SJCRH30 (cell line): Measurements from ENCODE around the gene MAN2C1. TPM values are rescaled to one million over a fixed set of nuclear protein-coding genes. Genes with fewer than 3 reads are reported as not detected.

Experiments used
- DNase-seq, 2 experiments: peaks; one replicate each; pipeline ENCODE4 v3.0.0-alpha.2; 2015 to 2020
- H3K27ac ChIP-seq: fragments of 250-450 bp; sonication (Bioruptor Pico); 2 replicates; pipeline ENCODE4 v1.5.1; 2020; ENCODE audit warnings: mild to moderate bottlenecking, moderate library complexity
- H3K27me3 ChIP-seq: fragments of 250-450 bp; sonication (Bioruptor Pico); 2 replicates; pipeline ENCODE4 v1.5.1; 2020; ENCODE audit warnings: mild to moderate bottlenecking, moderate library complexity
- H3K36me3 ChIP-seq: fragments of 250-450 bp; sonication (Bioruptor Pico); 2 replicates; pipeline ENCODE4 v1.5.1; 2020; ENCODE audit warnings: mild to moderate bottlenecking, moderate library complexity
- H3K4me1 ChIP-seq: fragments of 250-450 bp; sonication (Bioruptor Pico); 2 replicates; pipeline ENCODE4 v1.5.1; 2020; ENCODE audit warnings: mild to moderate bottlenecking, moderate library complexity
- H3K4me3 ChIP-seq: fragments of 250-450 bp; sonication (Bioruptor Pico); 2 replicates; pipeline ENCODE4 v1.5.1; 2020; ENCODE audit warnings: mild to moderate bottlenecking, moderate library complexity
- H3K9me3 ChIP-seq: fragments of 250-450 bp; sonication (Bioruptor Pico); replicated peaks from 2 replicates; pipeline ENCODE4 v1.5.1; 2020; ENCODE audit warnings: mild to moderate bottlenecking, moderate library complexity
- total RNA-seq: library from RNA; depleted of rRNA; stranded (reverse); fragments of >200 nt; shearing (Covaris generic); gene quantifications from 2 replicates; pipeline ENCODE4 v1.2.3, GENCODE V29; 2014

The MAN2C1 gene
- total RNA-seq, 1 experiment from 2014 or later = 50.3 TPM

GRCh38 chr15:75367006-75367405, 1.4 kb downstream of the MAN2C1 start:
- Histone ChIP-seq H3K4me3 (no peak overlapping the region), H3K27ac (no peak overlapping the region), H3K9me3 (no peaks in the 10 kb centered on the region), H3K36me3 (peaks cover 20% of the 10 kb centered on the region), H3K4me1 (no peaks in the 10 kb centered on the region), H3K27me3 (no peaks in the 10 kb centered on the region)
- DNase-seq = no peak

GRCh38 chr15:75366163-75366562, 2.2 kb downstream of the MAN2C1 start:
- no peaks in the 10 kb centered on the region for H3K4me1 ChIP-seq
- H3K36me3 ChIP-seq = peaks cover 13% of the 10 kb centered on the region
- H3K9me3 ChIP-seq = no peaks in the 10 kb centered on the region
- no peak overlapping the region for H3K27ac ChIP-seq
- no peak for DNase-seq
- no peak overlapping the region for H3K4me3 ChIP-seq
- no peaks in the 10 kb centered on the region for H3K27me3 ChIP-seq

- DNase-seq = no peak
- H3K27ac ChIP-seq = no peak overlapping the region
- H3K4me1 ChIP-seq = no peaks in the 10 kb centered on the region
- H3K9me3 ChIP-seq = no peaks in the 10 kb centered on the region
- peaks cover 3% of the 10 kb centered on the region; the same call in 1 of the 2 replicates for H3K36me3 ChIP-seq
- no peaks in the 10 kb centered on the region for H3K27me3 ChIP-seq
- H3K4me3 ChIP-seq = no peak overlapping the region
These were observed 3.5 kb downstream of the MAN2C1 start for GRCh38 chr15:75364881-75365280.

- Histone ChIP-seq H3K27me3 (no peaks in the 10 kb centered on the region), H3K4me1 (no peaks in the 10 kb centered on the region), H3K4me3 (no peak overlapping the region), H3K36me3 (peaks cover 3% of the 10 kb centered on the region; the same call in 1 of the 2 replicates), H3K27ac (no peak overlapping the region), H3K9me3 (no peaks in the 10 kb centered on the region)
- no peak for DNase-seq
These were observed 4.6 kb downstream of the MAN2C1 start for GRCh38 chr15:75363786-75364185.

GRCh38 chr15:75362642-75363249, 5.7 kb downstream of the MAN2C1 start:
- DNase-seq = no peak

GRCh38 chr15:75361989-75362641, 6.3 kb downstream of the MAN2C1 start:
- Histone ChIP-seq H3K4me3 (no peak overlapping the region), H3K27me3 (no peaks in the 10 kb centered on the region), H3K36me3 (peaks cover 3% of the 10 kb centered on the region; the same call in 1 of the 2 replicates), H3K27ac (no peak overlapping the region), H3K4me1 (no peaks in the 10 kb centered on the region), H3K9me3 (no peaks in the 10 kb centered on the region)
- DNase-seq = no peak

More at GRCh38 chr15:75362642-75363249, 5.7 kb downstream of the MAN2C1 start:
- Histone ChIP-seq H3K27ac (no peak overlapping the region), H3K4me1 (no peaks in the 10 kb centered on the region), H3K36me3 (peaks cover 3% of the 10 kb centered on the region; the same call in 1 of the 2 replicates), H3K4me3 (no peak overlapping the region), H3K9me3 (no peaks in the 10 kb centered on the region), H3K27me3 (no peaks in the 10 kb centered on the region)

GRCh38 chr15:75361361-75361988, 6.9 kb downstream of the MAN2C1 start:
- no peak for DNase-seq
- no peaks in the 10 kb centered on the region for H3K4me1 ChIP-seq
- H3K9me3 ChIP-seq = no peaks in the 10 kb centered on the region
- H3K36me3 ChIP-seq = no peaks in the 10 kb centered on the region; the same call in 1 of the 2 replicates
- H3K4me3 ChIP-seq = no peak overlapping the region
- H3K27me3 ChIP-seq = no peaks in the 10 kb centered on the region
- H3K27ac ChIP-seq = no peak overlapping the region

GRCh38 chr15:75360856-75361255, 7.6 kb downstream of the MAN2C1 start:
- Histone ChIP-seq H3K27me3 (no peaks in the 10 kb centered on the region), H3K36me3 (no peaks in the 10 kb centered on the region; the same call in 1 of the 2 replicates)

GRCh38 chr15:75360391-75360790, 8.0 kb downstream of the MAN2C1 start:
- H3K27me3 ChIP-seq = no peaks in the 10 kb centered on the region
- no peaks in the 10 kb centered on the region for H3K9me3 ChIP-seq
- no peak overlapping the region for H3K27ac ChIP-seq
- no peak for DNase-seq
- no peak overlapping the region for H3K4me3 ChIP-seq
- H3K4me1 ChIP-seq = no peaks in the 10 kb centered on the region
- no peaks in the 10 kb centered on the region; the same call in 1 of the 2 replicates for H3K36me3 ChIP-seq

More at GRCh38 chr15:75360856-75361255, 7.6 kb downstream of the MAN2C1 start:
- no peak overlapping the region for H3K4me3 ChIP-seq
- H3K27ac ChIP-seq = no peak overlapping the region
- H3K9me3 ChIP-seq = no peaks in the 10 kb centered on the region
- H3K4me1 ChIP-seq = no peaks in the 10 kb centered on the region
- DNase-seq = no peak

GRCh38 chr15:75359537-75360250, 8.7 kb downstream of the MAN2C1 start:
- H3K36me3 ChIP-seq = no peaks in the 10 kb centered on the region; the same call in 1 of the 2 replicates

GRCh38 chr15:75358771-75359536, 9.5 kb downstream of the MAN2C1 start:
- Histone ChIP-seq H3K36me3 (no peaks in the 10 kb centered on the region; the same call in 1 of the 2 replicates), H3K27me3 (no peaks in the 10 kb centered on the region), H3K4me1 (no peaks in the 10 kb centered on the region), H3K9me3 (no peaks in the 10 kb centered on the region), H3K27ac (no peak overlapping the region), H3K4me3 (no peak overlapping the region)
- no peak for DNase-seq

More at GRCh38 chr15:75359537-75360250, 8.7 kb downstream of the MAN2C1 start:
- no peak overlapping the region for H3K4me3 ChIP-seq
- H3K27me3 ChIP-seq = no peaks in the 10 kb centered on the region
- no peaks in the 10 kb centered on the region for H3K4me1 ChIP-seq
- no peak for DNase-seq
- H3K9me3 ChIP-seq = no peaks in the 10 kb centered on the region
- H3K27ac ChIP-seq = no peak overlapping the region

- Histone ChIP-seq H3K36me3 (no peaks in the 10 kb centered on the region; the same call in 1 of the 2 replicates), H3K27me3 (no peaks in the 10 kb centered on the region), H3K4me1 (no peaks in the 10 kb centered on the region), H3K27ac (no peak overlapping the region), H3K4me3 (no peak overlapping the region), H3K9me3 (no peaks in the 10 kb centered on the region)
- DNase-seq = no peak
These were observed 10.3 kb downstream of the MAN2C1 start for GRCh38 chr15:75357976-75358673.

GRCh38 chr15:75356517-75356916, 11.9 kb downstream of the MAN2C1 start:
- H3K27ac ChIP-seq = no peak overlapping the region
- H3K4me3 ChIP-seq = no peak overlapping the region
- no peaks in the 10 kb centered on the region for H3K4me1 ChIP-seq
- H3K27me3 ChIP-seq = no peaks in the 10 kb centered on the region
- H3K9me3 ChIP-seq = no peaks in the 10 kb centered on the region
- no peak for DNase-seq
- H3K36me3 ChIP-seq = no peaks in the 10 kb centered on the region; the same call in 1 of the 2 replicates
